Omental fat pad (tissue), 4 donors: Measurements from ENCODE around the gene RGS14. TPM values are rescaled to one million over a fixed set of nuclear protein-coding genes. Genes with fewer than 3 reads are reported as not detected.
"Not testable (repeated sequence)": the region's sequence is repeated elsewhere in the genome, so short reads cannot be mapped to it uniquely, and the experiment has no call there.

Experiments
- ATAC-seq: fragments of 150-250 bp; one replicate; pipeline ENCODE4 v1.9.1; 2016; ENCODE audit warnings: mild to moderate bottlenecking, moderate library complexity; ENCODE audit not compliant: low FRiP score
- DNase-seq: peaks from one replicate; pipeline ENCODE4 v3.0.0-alpha.2; 2019; ENCODE audit warnings: low spot score
- total RNA-seq, 4 donors: library from RNA; depleted of rRNA; stranded (reverse); fragments of >200 nt; gene quantifications; one replicate each; pipeline ENCODE4 v1.1.0, GENCODE V29; 2016
- TF ChIP-seq, protein P1 (sequence below), 3 donors: fragments of 450-650 bp; IDR thresholded peaks; one replicate each; pipeline ENCODE4 v1.5.1; 2016 to 2017; ENCODE audit warnings: antibody characterized with exemption in 3 of 3, mild to moderate bottlenecking in 3 of 3, moderate library complexity in 2 of 3

The RGS14 gene
- total RNA-seq, 4 donors from 2014 or later, result 7.1 to 25.1 (median 8.2) TPM

GRCh38 chr5:177356746-177357145, 978 bp upstream of the RGS14 start:
- TF ChIP-seq, protein P1, sequence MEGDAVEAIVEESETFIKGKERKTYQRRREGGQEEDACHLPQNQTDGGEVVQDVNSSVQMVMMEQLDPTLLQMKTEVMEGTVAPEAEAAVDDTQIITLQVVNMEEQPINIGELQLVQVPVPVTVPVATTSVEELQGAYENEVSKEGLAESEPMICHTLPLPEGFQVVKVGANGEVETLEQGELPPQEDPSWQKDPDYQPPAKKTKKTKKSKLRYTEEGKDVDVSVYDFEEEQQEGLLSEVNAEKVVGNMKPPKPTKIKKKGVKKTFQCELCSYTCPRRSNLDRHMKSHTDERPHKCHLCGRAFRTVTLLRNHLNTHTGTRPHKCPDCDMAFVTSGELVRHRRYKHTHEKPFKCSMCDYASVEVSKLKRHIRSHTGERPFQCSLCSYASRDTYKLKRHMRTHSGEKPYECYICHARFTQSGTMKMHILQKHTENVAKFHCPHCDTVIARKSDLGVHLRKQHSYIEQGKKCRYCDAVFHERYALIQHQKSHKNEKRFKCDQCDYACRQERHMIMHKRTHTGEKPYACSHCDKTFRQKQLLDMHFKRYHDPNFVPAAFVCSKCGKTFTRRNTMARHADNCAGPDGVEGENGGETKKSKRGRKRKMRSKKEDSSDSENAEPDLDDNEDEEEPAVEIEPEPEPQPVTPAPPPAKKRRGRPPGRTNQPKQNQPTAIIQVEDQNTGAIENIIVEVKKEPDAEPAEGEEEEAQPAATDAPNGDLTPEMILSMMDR (IDR thresholded peaks at IDR 0.05), result no peak

DNA sequence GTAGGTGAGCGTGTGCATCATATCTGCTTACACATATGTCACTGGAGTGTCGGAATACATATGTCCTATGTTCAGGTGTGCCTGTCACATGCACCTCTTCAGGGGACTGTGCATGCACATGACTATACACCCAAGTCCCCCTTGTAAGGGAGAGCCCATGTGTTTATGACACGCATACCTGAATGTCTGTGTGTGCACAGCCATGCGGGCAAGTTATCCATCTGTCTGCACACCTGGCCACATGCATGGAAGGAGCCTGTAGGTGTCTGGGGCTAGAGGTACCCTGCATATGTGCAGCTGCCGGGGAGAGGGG, 622 bp upstream of the RGS14 start:
- no peak for DNase-seq
- ATAC-seq, result no peak
- TF ChIP-seq, protein P1 (IDR thresholded peaks at IDR 0.05), result no peak

More at GRCh38 chr5:177356746-177357145, 978 bp upstream of the RGS14 start:
- ATAC-seq (no peak), DNase-seq (no peak)

DNA sequence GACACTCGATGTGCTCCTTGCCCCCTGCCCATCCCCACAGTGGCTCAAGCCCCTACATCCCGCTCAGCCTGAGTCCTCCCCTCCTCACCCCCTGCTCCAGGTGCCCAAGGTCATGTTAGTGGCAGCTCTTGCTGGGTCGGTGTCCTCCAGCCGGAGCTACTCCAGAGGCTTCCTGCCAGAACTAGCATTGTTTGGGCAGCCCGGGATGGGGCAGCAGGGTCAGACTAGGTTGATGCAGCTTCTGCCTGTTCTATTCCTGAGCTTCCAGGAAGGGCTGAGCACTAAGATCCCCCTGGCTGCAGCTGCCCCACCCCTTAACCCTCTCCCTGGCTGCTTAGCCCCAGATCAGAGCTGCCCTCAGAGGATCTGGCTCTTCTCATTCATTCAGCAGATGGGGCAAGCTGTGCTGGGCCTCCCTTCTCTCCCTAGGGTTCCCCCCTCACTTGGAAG, 671 bp downstream of the RGS14 start:
- no peak for ATAC-seq
- TF ChIP-seq, protein P1 (IDR thresholded peaks at IDR 0.05), result no peak
- DNase-seq, result no peak

DNA sequence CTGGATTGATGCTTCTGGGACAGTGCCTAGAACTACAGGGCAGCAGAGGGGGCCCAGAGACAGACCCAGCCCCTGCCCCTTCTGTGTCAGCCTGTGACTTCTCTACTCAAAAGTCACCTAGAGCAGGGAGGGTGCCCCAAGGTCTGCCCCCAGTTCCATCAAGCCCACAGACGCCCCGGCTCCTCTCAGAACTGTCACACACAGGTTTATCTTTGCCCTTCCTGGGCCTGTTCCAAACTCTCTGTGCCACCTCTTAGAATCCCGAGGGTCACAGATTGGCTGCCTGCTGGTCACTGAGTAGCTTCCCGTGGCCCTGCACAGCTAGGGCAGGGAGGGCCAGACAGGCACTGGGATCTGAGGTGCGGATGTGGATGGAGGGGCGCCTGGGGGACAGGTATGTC, 1.7 kb downstream of the RGS14 start:
- TF ChIP-seq, protein P1 (IDR thresholded peaks at IDR 0.05), result no peak
- ATAC-seq (no peak), DNase-seq (no peak)

DNA sequence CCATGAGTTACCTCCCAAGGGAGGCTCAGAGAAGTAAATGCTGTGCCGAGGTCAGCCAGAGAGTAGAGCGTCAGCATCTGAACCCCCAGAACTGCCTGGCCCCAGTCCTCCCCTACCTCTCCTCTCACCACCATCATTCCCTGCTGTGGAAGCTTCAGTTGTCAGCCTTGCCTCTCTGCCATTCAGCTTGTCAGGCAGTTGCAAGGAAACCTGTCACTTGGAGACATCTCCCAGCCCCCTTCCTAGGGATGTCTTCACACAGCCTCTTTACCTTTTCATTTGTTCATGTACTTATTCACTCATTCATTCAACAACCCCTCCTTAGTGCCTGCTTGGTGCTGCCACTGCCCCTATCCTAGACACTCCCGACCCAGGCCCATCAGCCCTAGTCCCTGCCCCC, 2.1 kb downstream of the RGS14 start:
- ATAC-seq (no peak), DNase-seq (no peak)
- TF ChIP-seq, protein P1 (IDR thresholded peaks at IDR 0.05), result no peak

GRCh38 chr5:177360740-177361139, 3.0 kb downstream of the RGS14 start:
- DNase-seq, ATAC-seq: not testable (repeated sequence)

DNA sequence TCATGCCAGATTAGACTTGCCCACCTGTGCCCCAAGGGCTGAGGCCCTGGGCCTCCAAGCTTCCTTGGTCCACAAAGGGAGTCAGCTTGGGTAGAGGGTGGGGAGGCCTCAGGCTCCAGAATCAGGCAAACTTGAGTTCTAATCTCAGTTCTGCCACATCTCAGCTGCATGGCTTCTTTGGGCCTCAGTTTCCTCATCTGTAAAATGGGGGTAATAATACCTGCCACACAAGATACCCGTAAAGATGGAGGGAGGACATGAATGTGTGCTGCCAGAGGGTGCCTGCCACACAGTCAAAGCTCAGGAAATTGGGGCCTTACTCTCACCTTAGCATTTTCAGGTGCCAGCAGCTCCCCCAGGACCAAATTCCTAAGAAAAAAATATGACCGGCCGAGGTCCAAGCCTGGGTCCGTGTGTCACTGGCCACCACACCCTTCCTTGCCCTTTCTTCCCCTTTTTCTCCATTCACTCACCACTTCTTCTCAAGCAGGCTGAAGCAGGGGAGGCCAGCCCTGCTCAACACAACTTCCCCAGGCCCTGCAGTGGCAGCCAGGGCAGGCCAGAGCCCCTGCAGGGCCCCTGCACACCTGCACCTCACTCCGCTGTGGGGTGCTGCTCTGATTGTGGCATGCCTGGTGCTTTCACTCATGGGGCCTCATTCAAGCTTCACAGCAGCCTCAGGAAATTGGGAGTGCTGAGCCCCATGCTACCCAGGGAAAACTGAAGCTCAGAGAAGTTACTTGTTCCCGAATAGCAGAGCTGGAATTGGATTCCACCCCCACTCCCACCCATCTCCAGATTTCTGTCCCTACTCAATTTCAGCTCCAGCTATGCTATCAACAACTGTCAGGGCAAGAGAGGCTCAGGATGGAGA, 3.9 kb downstream of the RGS14 start:
- TF ChIP-seq, protein P1 (IDR thresholded peaks at IDR 0.05), result no peak
- no peak for ATAC-seq
- DNase-seq, result no peak
